Lower leg skin (tissue), 4 donors: ENCODE measurements around the gene PSRC1. TPM values are rescaled to one million over a fixed set of nuclear protein-coding genes. Genes with fewer than 3 reads are reported as not detected.

Experiments used
- DNase-seq, 2 donors: peaks; one replicate each; pipeline ENCODE4 v3.0.0-alpha.2; 2019; ENCODE audit warnings: low spot score in 2 of 2
- H3K4me3 ChIP-seq: fragments of 200-600 bp; sonication (generic); 2 replicates; pipeline ENCODE4 v1.5.1; 2017; ENCODE audit warnings: mild to moderate bottlenecking, low read depth; ENCODE audit not compliant: poor library complexity, severe bottlenecking
- POLR2A ChIP-seq, 2 donors: fragments of 450-650 bp; IDR thresholded peaks; one replicate each; pipeline ENCODE4 v1.6.1; 2016 to 2017; ENCODE audit warnings: antibody characterized with exemption in 2 of 2, mild to moderate bottlenecking in 1 of 2, moderate library complexity in 1 of 2
- WGBS, 2 donors: methylation state at CpG; one replicate each; pipeline ENCODE4 v1.1.5; 2018; 5-methylcytosine and 5-hydroxymethylcytosine counted together
- intact Hi-C: fragments of 100-400 bp; cut with DNase I; formaldehyde crosslinking; loops from one replicate; pipeline ENCODE4 v1.15.0; 2023; ENCODE audit warnings: low total_unique reads
- total RNA-seq, 4 donors: library from RNA; depleted of rRNA; stranded (reverse); fragments of >200 nt; gene quantifications; one replicate each; pipeline ENCODE4 v1.1.0, GENCODE V29; 2016
- TF ChIP-seq, protein P1 (sequence below), 3 donors: fragments of 450-650 bp; IDR thresholded peaks; one replicate each; pipeline ENCODE4 v1.5.1; 2016; ENCODE audit warnings: antibody characterized with exemption in 3 of 3, mild to moderate bottlenecking in 3 of 3, moderate library complexity in 2 of 3

Gene PSRC1
- total RNA-seq, 4 donors from 2014 or later: 2.8 to 6.9 (median 5.3) TPM

DNA sequence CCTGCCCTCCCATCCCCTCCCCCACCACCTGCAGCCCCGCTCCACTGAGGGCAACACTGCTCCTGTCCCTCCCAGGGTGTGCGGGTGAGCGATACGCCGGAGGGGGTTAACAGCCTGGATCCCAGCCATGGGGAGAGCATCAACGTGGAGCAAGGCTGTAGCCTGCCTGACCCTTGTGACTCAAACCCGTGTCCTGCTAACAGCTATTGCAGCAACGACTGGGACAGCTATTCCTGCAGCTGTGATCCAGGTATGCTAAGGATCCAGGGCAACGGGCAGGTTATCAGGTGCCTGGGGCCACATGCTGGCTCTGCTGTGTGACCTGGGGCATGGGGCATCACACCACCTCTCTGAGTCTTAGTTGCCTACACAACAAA lies 18.6 kb downstream of the PSRC1 start:
- no peak for DNase-seq
- intact Hi-C loops: loop anchor here (5.0 kb wide), 1 partner anchor 138 kb away; no protein-coding TSS in a partner anchor
- WGBS, 2 donors: 73 to 76% methylated on average over 7 to 9 of the region's 9 CpGs
- H3K4me3 ChIP-seq: no peak overlapping the region
- TF ChIP-seq POLR2A (IDR thresholded peaks at IDR 0.05): no peak
- TF ChIP-seq, protein P1, sequence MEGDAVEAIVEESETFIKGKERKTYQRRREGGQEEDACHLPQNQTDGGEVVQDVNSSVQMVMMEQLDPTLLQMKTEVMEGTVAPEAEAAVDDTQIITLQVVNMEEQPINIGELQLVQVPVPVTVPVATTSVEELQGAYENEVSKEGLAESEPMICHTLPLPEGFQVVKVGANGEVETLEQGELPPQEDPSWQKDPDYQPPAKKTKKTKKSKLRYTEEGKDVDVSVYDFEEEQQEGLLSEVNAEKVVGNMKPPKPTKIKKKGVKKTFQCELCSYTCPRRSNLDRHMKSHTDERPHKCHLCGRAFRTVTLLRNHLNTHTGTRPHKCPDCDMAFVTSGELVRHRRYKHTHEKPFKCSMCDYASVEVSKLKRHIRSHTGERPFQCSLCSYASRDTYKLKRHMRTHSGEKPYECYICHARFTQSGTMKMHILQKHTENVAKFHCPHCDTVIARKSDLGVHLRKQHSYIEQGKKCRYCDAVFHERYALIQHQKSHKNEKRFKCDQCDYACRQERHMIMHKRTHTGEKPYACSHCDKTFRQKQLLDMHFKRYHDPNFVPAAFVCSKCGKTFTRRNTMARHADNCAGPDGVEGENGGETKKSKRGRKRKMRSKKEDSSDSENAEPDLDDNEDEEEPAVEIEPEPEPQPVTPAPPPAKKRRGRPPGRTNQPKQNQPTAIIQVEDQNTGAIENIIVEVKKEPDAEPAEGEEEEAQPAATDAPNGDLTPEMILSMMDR (IDR thresholded peaks at IDR 0.05): no peak

GRCh38 chr1:109263597-109264378 lies 19.2 kb downstream of the PSRC1 start:
- no peak for TF ChIP-seq POLR2A (IDR thresholded peaks at IDR 0.05)
- TF ChIP-seq, protein P1 (IDR thresholded peaks at IDR 0.05): peak in 1 of 3 donors; percentile 97
- intact Hi-C loops: loop anchor here (5.0 kb wide), 1 partner anchor 139 kb away; no protein-coding TSS in a partner anchor
- H3K4me3 ChIP-seq: no peak overlapping the region
- peak; percentile 73 to 96 for DNase-seq
- 43 to 46% methylated on average over 24 of the region's 29 CpGs for WGBS, 2 donors

- DNase-seq: peak in 1 of 2 donors; percentile 79
Observed at GRCh38 chr1:109263234-109263596, 19.7 kb downstream of the PSRC1 start.

GRCh38 chr1:109262231-109263055 lies 20.5 kb downstream of the PSRC1 start:
- intact Hi-C loops: loop anchor here (5.0 kb wide), 1 partner anchor 140 kb away; no protein-coding TSS in a partner anchor
- DNase-seq: no peak

More at GRCh38 chr1:109263234-109263596, 19.7 kb downstream of the PSRC1 start:
- TF ChIP-seq POLR2A (IDR thresholded peaks at IDR 0.05): no peak
- TF ChIP-seq, protein P1 (IDR thresholded peaks at IDR 0.05): no peak
- intact Hi-C loops: loop anchor here (5.0 kb wide), 1 partner anchor 139 kb away; no protein-coding TSS in a partner anchor
- 31 to 39% methylated on average over 9 to 11 of the region's 12 CpGs for WGBS, 2 donors
- no peak overlapping the region for H3K4me3 ChIP-seq

GRCh38 chr1:109261578-109261977 lies 21.4 kb downstream of the PSRC1 start:
- intact Hi-C loops: loop anchor here (5.0 kb wide), 1 partner anchor 141 kb away; no protein-coding TSS in a partner anchor

More at GRCh38 chr1:109262231-109263055, 20.5 kb downstream of the PSRC1 start:
- WGBS, 2 donors: 53 to 59% methylated on average over 9 to 22 of the region's 22 CpGs
- no peak for TF ChIP-seq POLR2A (IDR thresholded peaks at IDR 0.05)
- TF ChIP-seq, protein P1 (IDR thresholded peaks at IDR 0.05): no peak
- no peak overlapping the region for H3K4me3 ChIP-seq

GRCh38 chr1:109261006-109261405 lies 21.9 kb downstream of the PSRC1 start:
- 86 to 92% methylated on average over 16 of the region's 16 CpGs for WGBS, 2 donors
- no peak for TF ChIP-seq POLR2A (IDR thresholded peaks at IDR 0.05)
- TF ChIP-seq, protein P1 (IDR thresholded peaks at IDR 0.05): no peak
- intact Hi-C loops: loop anchor here (5.0 kb wide), 1 partner anchor 141 kb away; no protein-coding TSS in a partner anchor

More at GRCh38 chr1:109261578-109261977, 21.4 kb downstream of the PSRC1 start:
- no peak for DNase-seq
- no peak overlapping the region for H3K4me3 ChIP-seq
- TF ChIP-seq POLR2A (IDR thresholded peaks at IDR 0.05): no peak
- 86 to 97% methylated on average over 6 of the region's 6 CpGs for WGBS, 2 donors

More at GRCh38 chr1:109261006-109261405, 21.9 kb downstream of the PSRC1 start:
- H3K4me3 ChIP-seq: no peak overlapping the region
- DNase-seq: no peak
